SHP77 (cell line): ENCODE measurements around the gene FNIP2.
A peak's percentile ranks its signal among the peaks of the same experiment; 100 is the strongest.
"Not testable (repeated sequence)": the region's sequence is repeated elsewhere in the genome, so short reads cannot be mapped to it uniquely, and the experiment has no call there.

Experiments used
- DNase-seq, 2 experiments: peaks; one replicate each; lab custom pipeline; 2025; lab: John Stamatoyannopoulos, UW

FNIP2 gene

GRCh38 chr4:158912806-158913205, 144.0 kb downstream of the FNIP2 start:
- no peak for DNase-seq

- DNase-seq = no peak
Measured at GRCh38 chr4:158913766-158914165, 144.9 kb downstream of the FNIP2 start.

GRCh38 chr4:158914218-158914617, 145.4 kb downstream of the FNIP2 start:
- DNase-seq = no peak

GRCh38 chr4:158915683-158916241, 146.9 kb downstream of the FNIP2 start:
- no peak for DNase-seq

GRCh38 chr4:158920452-158920996, 151.7 kb downstream of the FNIP2 start:
- DNase-seq = not testable (repeated sequence)

- DNase-seq = peak in 1 of 2 experiments; percentile 1
Measured at GRCh38 chr4:158927774-158928173, 158.9 kb downstream of the FNIP2 start.

GRCh38 chr4:158929939-158930638, 161.3 kb downstream of the FNIP2 start:
- no peak for DNase-seq

GRCh38 chr4:158930639-158930972, 161.8 kb downstream of the FNIP2 start:
- DNase-seq = no peak

- no peak for DNase-seq
Measured at GRCh38 chr4:158933236-158933635, 164.4 kb downstream of the FNIP2 start.

- no peak for DNase-seq
Measured at GRCh38 chr4:158934996-158935669, 166.3 kb downstream of the FNIP2 start.

GRCh38 chr4:158936238-158936637, 167.4 kb downstream of the FNIP2 start:
- DNase-seq = no peak

GRCh38 chr4:158938220-158939044, 169.6 kb downstream of the FNIP2 start:
- peak; percentile 19 to 29 for DNase-seq

- DNase-seq = no peak
Measured at GRCh38 chr4:158940271-158940670, 171.4 kb downstream of the FNIP2 start.

GRCh38 chr4:158941321-158941720, 172.5 kb downstream of the FNIP2 start:
- DNase-seq = no peak

- DNase-seq = no peak
Measured at GRCh38 chr4:158941895-158942294, 173.1 kb downstream of the FNIP2 start.

GRCh38 chr4:158945529-158946108, 176.8 kb downstream of the FNIP2 start:
- no peak for DNase-seq

GRCh38 chr4:158946825-158947224, 178.0 kb downstream of the FNIP2 start:
- DNase-seq = no peak

- DNase-seq = no peak
Measured at GRCh38 chr4:158948071-158948470, 179.2 kb downstream of the FNIP2 start.

- no peak for DNase-seq
Measured at GRCh38 chr4:158949099-158949498, 180.3 kb downstream of the FNIP2 start.

GRCh38 chr4:158952221-158952774, 183.5 kb downstream of the FNIP2 start:
- DNase-seq = not testable (repeated sequence)

GRCh38 chr4:158956345-158956744, 187.5 kb downstream of the FNIP2 start:
- not testable (repeated sequence) for DNase-seq
